GM19372 (cell line): ENCODE data around the gene PHF21B.
"Not testable (repeated sequence)": the region's sequence is repeated elsewhere in the genome, so short reads cannot be mapped to it uniquely, and the experiment has no call there.

Experiments used
- ATAC-seq: cut with Tn5 transposase; IDR thresholded peaks from one replicate; pipeline ENCODE4 v1.9.1; 2021; ENCODE audit warnings: mild to moderate bottlenecking, low read depth, moderate library complexity; ENCODE audit not compliant: unreplicated experiment

The PHF21B gene

GRCh38 chr22:44854641-44855040, 155.2 kb downstream of the PHF21B start:
- not testable (repeated sequence) for ATAC-seq

GRCh38 chr22:44850946-44851345, 158.9 kb downstream of the PHF21B start:
- ATAC-seq: no peak

GRCh38 chr22:44848791-44849420, 160.9 kb downstream of the PHF21B start:
- no peak for ATAC-seq

GRCh38 chr22:44848296-44848741, 161.5 kb downstream of the PHF21B start:
- ATAC-seq: no peak

- no peak for ATAC-seq
Observed at GRCh38 chr22:44847892-44848291, 161.9 kb downstream of the PHF21B start.

GRCh38 chr22:44847380-44847779, 162.4 kb downstream of the PHF21B start:
- ATAC-seq: no peak

GRCh38 chr22:44846726-44847275, 163.0 kb downstream of the PHF21B start:
- ATAC-seq: no peak

GRCh38 chr22:44845796-44846720, 163.7 kb downstream of the PHF21B start:
- ATAC-seq: no peak

GRCh38 chr22:44845191-44845590, 164.6 kb downstream of the PHF21B start:
- no peak for ATAC-seq

GRCh38 chr22:44842417-44842816, 167.4 kb downstream of the PHF21B start:
- no peak for ATAC-seq

GRCh38 chr22:44840611-44841322, 169.0 kb downstream of the PHF21B start:
- ATAC-seq: no peak

- ATAC-seq: no peak
Observed at GRCh38 chr22:44839721-44840120, 170.1 kb downstream of the PHF21B start.

GRCh38 chr22:44839061-44839460, 170.7 kb downstream of the PHF21B start:
- ATAC-seq: no peak

GRCh38 chr22:44838316-44839016, 171.3 kb downstream of the PHF21B start:
- ATAC-seq: no peak

GRCh38 chr22:44837481-44837880, 172.3 kb downstream of the PHF21B start:
- no peak for ATAC-seq

- no peak for ATAC-seq
Observed at GRCh38 chr22:44834065-44834464, 175.7 kb downstream of the PHF21B start.

GRCh38 chr22:44831885-44832284, 177.9 kb downstream of the PHF21B start:
- no peak for ATAC-seq
